GM23248 (cell line): ENCODE results near the gene EFCAB5. TPM values are rescaled to one million over a fixed set of nuclear protein-coding genes. Genes with fewer than 3 reads are reported as not detected.

Source experiments
- DNase-seq: peaks from one replicate; pipeline ENCODE4 v3.0.0-alpha.2; 2015
- H2AFZ ChIP-seq: fragments of 200-600 bp; sonication (generic); 2 replicates; pipeline ENCODE4 v1.6.1; 2016; ENCODE audit warnings: antibody characterized with exemption
- H3F3A ChIP-seq: fragments of 200-600 bp; sonication (generic); 2 replicates; pipeline ENCODE4 v1.6.1; 2016; ENCODE audit warnings: mild to moderate bottlenecking, antibody characterized with exemption, mixed run types; ENCODE audit not compliant: insufficient read depth
- H3K27ac ChIP-seq: fragments of 200-600 bp; sonication (generic); 2 replicates; pipeline ENCODE4 v1.5.1; 2016; ENCODE audit warnings: mild to moderate bottlenecking
- H3K27me3 ChIP-seq: fragments of 200-600 bp; sonication (generic); replicated peaks from 2 replicates; pipeline ENCODE4 v1.6.1; 2016; ENCODE audit warnings: mild to moderate bottlenecking; ENCODE audit not compliant: insufficient read depth
- H3K36me3 ChIP-seq: fragments of 200-600 bp; sonication (generic); 2 replicates; pipeline ENCODE4 v1.6.1; 2016; ENCODE audit warnings: low read depth, mild to moderate bottlenecking
- H3K4me1 ChIP-seq: fragments of 200-600 bp; sonication (generic); 2 replicates; pipeline ENCODE4 v1.6.1; 2016; ENCODE audit warnings: mild to moderate bottlenecking; ENCODE audit not compliant: insufficient read depth
- H3K4me2 ChIP-seq: fragments of 200-600 bp; sonication (generic); one replicate; pipeline ENCODE4 v1.6.1; 2016; ENCODE audit warnings: mild to moderate bottlenecking; ENCODE audit not compliant: unreplicated experiment
- H3K4me3 ChIP-seq: fragments of 200-600 bp; sonication (generic); 2 replicates; pipeline ENCODE4 v1.5.1; 2016; ENCODE audit warnings: mild to moderate bottlenecking
- H3K79me2 ChIP-seq: fragments of 200-600 bp; sonication (generic); 2 replicates; pipeline ENCODE4 v1.6.1; 2016; ENCODE audit warnings: mild to moderate bottlenecking; ENCODE audit not compliant: insufficient read depth
- H3K9ac ChIP-seq: fragments of 200-600 bp; sonication (generic); 2 replicates; pipeline ENCODE4 v1.6.1; 2016; ENCODE audit warnings: mild to moderate bottlenecking
- H3K9me2 ChIP-seq: fragments of 200-600 bp; sonication (generic); 2 replicates; pipeline ENCODE4 v1.6.1; 2016; ENCODE audit warnings: mixed run types, mild to moderate bottlenecking, moderate library complexity; ENCODE audit not compliant: insufficient read depth
- H3K9me3 ChIP-seq: fragments of 200-600 bp; sonication (generic); one replicate; pipeline ENCODE4 v1.6.1; 2017; ENCODE audit warnings: low read depth
- H4K20me1 ChIP-seq: fragments of 200-600 bp; sonication (generic); 2 replicates; pipeline ENCODE4 v1.6.0; 2016; ENCODE audit not compliant: insufficient read depth
- EZH2 ChIP-seq: fragments of 200-600 bp; sonication (generic); IDR thresholded peaks from 2 replicates; pipeline ENCODE4 v1.6.1; 2018; ENCODE audit warnings: antibody characterized with exemption, mild to moderate bottlenecking; ENCODE audit not compliant: insufficient read depth, poor library complexity, severe bottlenecking
- EZH2phosphoT487 ChIP-seq: fragments of 200-600 bp; sonication (generic); IDR thresholded peaks from 2 replicates; pipeline ENCODE4 v1.6.1; 2018; ENCODE audit warnings: antibody characterized with exemption, moderate library complexity, mild to moderate bottlenecking, low read depth; ENCODE audit not compliant: insufficient read depth
- WGBS, 2 experiments: methylation state at CpG; one replicate each; pipeline ENCODE4 v1.1.6; 2015 to 2017; ENCODE audit warnings: low lambda C conversion rate in 2 of 2, low coverage in 1 of 2; ENCODE audit errors: missing lambda C conversion rate in 2 of 2; 5-methylcytosine and 5-hydroxymethylcytosine counted together
- in situ Hi-C: fragments of 300-500 bp; cut with MboI; formaldehyde crosslinking; loops from 2 replicates; pipeline ENCODE4 v1.15.0; 2020
- polyA plus RNA-seq: library from polyadenylated mRNA; unstranded; fragments of >200 nt; fragmentation: Nextera tagmentation; extraction: Ambion mirVana; gene quantifications from 2 replicates; pipeline ENCODE4 v1.2.1, GENCODE V29; 2016
- total RNA-seq: library from RNA; depleted of rRNA; stranded (reverse); fragments of >200 nt; shearing (Covaris generic); gene quantifications from 2 replicates; pipeline ENCODE4 v1.2.3, GENCODE V29; 2014

EFCAB5 gene
- total and polyA plus RNA-seq, 2 experiments from 2014 or later, result 0.41 TPM; not detected in 1

DNA sequence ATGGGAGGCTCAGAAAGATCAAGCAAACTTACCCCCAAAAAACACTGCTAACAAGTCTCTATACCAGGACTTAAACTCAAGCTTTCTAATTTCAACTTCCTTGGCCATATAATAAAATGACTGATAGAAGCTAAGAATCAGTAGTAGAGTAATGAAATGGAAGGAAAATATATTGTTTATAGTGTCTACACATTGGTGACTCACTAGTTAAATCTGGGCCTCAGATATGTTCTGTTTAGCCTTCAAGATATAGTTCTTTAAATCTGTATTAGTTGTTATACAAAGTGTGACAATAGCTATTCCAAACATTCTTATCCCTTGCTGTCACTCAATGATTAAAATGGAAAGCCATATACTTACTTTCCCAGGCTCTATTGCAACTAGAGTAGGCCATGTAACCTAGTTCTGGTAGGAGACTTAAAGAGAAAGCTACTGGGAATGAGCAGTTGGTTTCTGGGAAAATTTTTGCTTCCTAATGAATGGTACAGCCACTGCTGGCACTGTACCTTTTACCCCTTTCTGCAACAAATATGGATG is 29.7 kb upstream of the EFCAB5 start:
- Histone ChIP-seq H3K9ac (no peak overlapping the region), H3K27ac (no peak overlapping the region), H3K27me3 (no peaks in the 10 kb centered on the region), H2AFZ (no peak overlapping the region), H3K4me1 (peaks cover 10% of the 10 kb centered on the region; the same call in 1 of the 2 replicates), H3K4me2 (no peak overlapping the region), H3F3A (peaks cover 8% of the 10 kb centered on the region; the same call in 1 of the 2 replicates), H3K9me2 (no peaks in the 10 kb centered on the region), H3K9me3 (no peaks in the 10 kb centered on the region), H3K4me3 (no peak overlapping the region), H4K20me1 (no peaks in the 10 kb centered on the region), H3K79me2 (peaks cover 93% of the 10 kb centered on the region), H3K36me3 (no peaks in the 10 kb centered on the region)
- DNase-seq, result no peak
- in situ Hi-C loops, result no loop called here
- TF ChIP-seq EZH2, result no peak
- no peak for TF ChIP-seq EZH2phosphoT487

DNA sequence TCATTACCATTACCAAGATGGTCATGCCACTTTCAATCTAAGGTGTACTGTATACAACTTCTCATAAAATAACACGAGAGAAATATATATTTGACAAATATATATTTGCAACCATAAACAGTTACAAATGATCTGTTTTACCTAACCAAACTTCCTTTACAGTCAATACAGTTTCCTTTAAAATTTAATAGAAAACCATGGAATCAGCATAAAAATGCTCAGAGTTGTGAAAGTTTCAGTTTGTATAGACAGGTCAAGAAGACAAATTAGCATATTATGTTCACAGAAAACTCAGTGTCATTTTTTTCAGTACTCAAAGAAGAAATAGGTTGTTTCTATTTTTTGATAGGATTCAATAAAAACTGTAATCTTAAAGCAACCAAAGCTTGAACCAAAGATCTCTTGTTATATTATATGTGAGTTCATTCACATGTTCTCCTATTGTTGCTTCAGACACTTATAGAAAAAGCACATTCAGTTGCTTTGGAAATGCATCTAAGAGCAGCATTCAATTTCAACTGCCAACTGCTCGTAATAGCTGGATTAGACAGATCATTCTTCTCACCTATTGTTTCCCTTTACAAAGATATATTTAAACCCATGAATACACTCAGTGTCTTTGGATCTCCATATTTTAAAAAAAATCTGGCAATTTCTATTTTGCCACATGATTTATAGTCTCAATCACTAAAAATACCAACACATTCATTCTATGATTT is 26.5 kb upstream of the EFCAB5 start:
- Histone ChIP-seq H3K79me2 (peaks cover 83% of the 10 kb centered on the region), H3K9me3 (no peaks in the 10 kb centered on the region), H3K27me3 (no peaks in the 10 kb centered on the region), H3K9ac (no peak overlapping the region), H3F3A (peaks cover 21% of the 10 kb centered on the region; the same call in 1 of the 2 replicates), H2AFZ (no peak overlapping the region), H3K4me3 (no peak overlapping the region), H3K4me1 (peaks cover 29% of the 10 kb centered on the region), H3K36me3 (no peaks in the 10 kb centered on the region), H3K27ac (no peak overlapping the region), H4K20me1 (no peaks in the 10 kb centered on the region), H3K9me2 (no peaks in the 10 kb centered on the region), H3K4me2 (no peak overlapping the region)
- DNase-seq, result no peak
- TF ChIP-seq EZH2 (no peak), EZH2phosphoT487 (no peak)
- in situ Hi-C loops, result no loop called here
- WGBS, 2 experiments, result 90 to 91% methylated on average over 2 of the region's 2 CpGs

DNA sequence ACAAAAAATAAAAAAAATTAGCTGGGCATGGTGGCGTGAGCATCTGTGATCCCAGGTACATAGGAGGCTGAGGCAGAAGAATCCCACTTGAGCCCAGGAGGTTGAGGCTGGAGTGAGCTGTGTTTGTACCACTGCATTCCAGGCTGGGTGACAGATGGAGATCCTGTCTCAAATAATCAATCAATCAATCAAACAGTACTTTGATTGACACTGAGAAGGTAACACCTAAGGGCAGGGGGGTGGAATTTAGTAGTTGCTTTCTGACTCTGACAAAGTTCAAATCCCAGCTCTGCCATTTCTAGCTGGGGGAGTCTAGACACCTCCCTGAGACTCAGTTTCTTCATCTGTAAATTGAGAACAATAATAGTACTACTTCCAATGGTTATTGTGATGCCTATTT is 23.4 kb upstream of the EFCAB5 start:
- Histone ChIP-seq H3K27ac (0 out of 2 replicates have a peak overlapping the region, but pooled peaks have one; percentile 71), H2AFZ (no peak overlapping the region), H3K9me3 (no peaks in the 10 kb centered on the region), H3K4me3 (no peak overlapping the region), H3K9ac (no peak overlapping the region), H3K27me3 (no peaks in the 10 kb centered on the region), H3K9me2 (no peaks in the 10 kb centered on the region), H3K4me2 (no peak overlapping the region), H3F3A (peaks cover 16% of the 10 kb centered on the region; the same call in 1 of the 2 replicates), H4K20me1 (no peaks in the 10 kb centered on the region), H3K79me2 (peaks cover 84% of the 10 kb centered on the region), H3K36me3 (no peaks in the 10 kb centered on the region), H3K4me1 (peaks cover 22% of the 10 kb centered on the region)
- TF ChIP-seq EZH2phosphoT487, result no peak
- no peak for TF ChIP-seq EZH2
- WGBS, 2 experiments, result 100% methylated on average over 1 of the region's 1 CpG
- in situ Hi-C loops, result no loop called here
- DNase-seq, result no peak

DNA sequence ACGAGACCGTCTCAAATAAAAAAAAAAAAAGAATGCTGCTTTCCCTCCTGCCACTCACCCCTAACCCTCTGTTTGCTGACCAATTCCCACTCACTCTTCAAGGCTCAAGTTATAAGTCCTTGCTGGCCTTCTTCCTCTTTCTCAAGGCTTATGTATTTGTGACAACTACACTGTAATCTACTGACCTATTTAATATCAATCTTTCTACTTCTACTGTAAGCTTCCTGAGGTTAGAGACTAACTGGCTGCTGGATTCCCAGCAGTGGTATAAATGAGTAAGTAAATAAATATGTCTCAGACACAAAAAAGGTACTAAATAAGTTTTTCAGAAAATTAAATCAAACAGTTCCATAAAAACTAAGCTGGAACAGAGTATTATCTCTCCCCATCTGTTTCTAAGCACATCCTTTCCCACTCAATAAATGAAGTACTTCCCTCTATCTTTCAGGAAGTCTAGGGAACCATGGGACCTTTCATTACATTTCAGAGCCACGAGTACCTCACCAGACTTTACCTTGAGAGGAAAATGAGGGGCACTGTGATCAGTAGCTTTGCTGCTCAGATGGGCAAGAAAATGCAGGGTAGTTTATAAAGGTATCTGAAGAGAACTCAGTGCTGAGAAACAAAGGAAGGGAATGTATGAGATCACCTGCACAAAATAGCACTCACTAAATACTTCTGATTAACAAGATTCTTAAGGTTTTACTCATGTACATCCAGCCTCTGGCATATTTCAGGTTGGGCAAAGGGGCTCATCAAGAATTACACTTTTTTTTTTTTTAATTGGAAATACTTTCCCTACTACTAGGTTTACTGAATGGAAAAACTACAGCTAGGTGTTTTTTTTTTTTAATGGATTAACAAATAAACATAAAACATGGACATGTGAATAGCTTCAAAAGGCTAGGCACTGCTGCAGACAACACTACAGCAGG is 22.2 kb upstream of the EFCAB5 start:
- Histone ChIP-seq H3K9me2 (no peaks in the 10 kb centered on the region), H3K4me3 (peak overlapping the region; percentile 43; the same call in 1 of the 2 replicates), H3K9ac (peak overlapping the region; percentile 38; the same call in 1 of the 2 replicates), H3F3A (peaks cover 16% of the 10 kb centered on the region; the same call in 1 of the 2 replicates), H3K4me2 (peak overlapping the region; percentile 64), H2AFZ (peak overlapping the region; percentile 14; the same call in 1 of the 2 replicates), H3K27ac (peak overlapping the region; percentile 71), H3K4me1 (peaks cover 22% of the 10 kb centered on the region), H3K36me3 (no peaks in the 10 kb centered on the region), H3K79me2 (peaks cover 87% of the 10 kb centered on the region), H4K20me1 (no peaks in the 10 kb centered on the region), H3K9me3 (no peaks in the 10 kb centered on the region), H3K27me3 (no peaks in the 10 kb centered on the region)
- in situ Hi-C loops, result no loop called here
- peak; percentile 62 for DNase-seq
- WGBS, 2 experiments, result 86% methylated on average over 3 of the region's 3 CpGs
- no peak for TF ChIP-seq EZH2
- no peak for TF ChIP-seq EZH2phosphoT487
